Measurements from ENCODE around the gene TRIM6. TPM values are rescaled to one million over a fixed set of nuclear protein-coding genes. Genes with fewer than 3 reads are reported as not detected.
"Not testable (repeated sequence)": the region's sequence is repeated elsewhere in the genome, so short reads cannot be mapped to it uniquely, and the experiment has no call there.

Gene TRIM6
- total and polyA plus RNA-seq, 10 donors = 0.72 to 6.1 (median 2.8) TPM

GRCh38 chr11:5580577-5580976 lies 15.9 kb upstream of the TRIM6 start, which contains the start of gene OR52B6:
Gene OR52B6 (plus strand): TSS chr11:5580877. CDS start chr11:5580877, 0 bp downstream.
- Histone ChIP-seq H3K4me1 (no peaks in the 10 kb centered on the region), H3K9me3 (peaks cover 0 to 4% (median 0%) of the 10 kb centered on the region in 8 donors), H3K4me3 (no peak within 1 kb of the TSS), H3K36me3 (no peaks in the 10 kb centered on the region), H3K27ac (no peak within 1 kb of the TSS), H3K27me3 (replicated peaks in 1 of 7) (no peaks in the 10 kb centered on the region)
- no peak for DNase-seq
- intact Hi-C loops (cut with DNase I; ENCODE audit: low total_unique reads) = no loop called here
- TF ChIP-seq POLR2A (IDR thresholded peaks at IDR 0.05) = no peak
- no peak for TF ChIP-seq POLR2AphosphoS5 (IDR thresholded peaks at IDR 0.05)
- no peak for TF ChIP-seq CTCF (IDR thresholded peaks at IDR 0.05 in 8 of 11, conservative IDR thresholded peaks at IDR 0.05 in 3 of 11)
- 92 to 97% (median 94%) methylated on average over 8 of the region's 8 CpGs for WGBS, 5 donors

- no peak for DNase-seq
- Histone ChIP-seq H3K4me3 (no peak overlapping the region), H3K36me3 (no peaks in the 10 kb centered on the region)
Measured at GRCh38 chr11:5581014-5581413, 15.4 kb upstream of the TRIM6 start.

GRCh38 chr11:5584458-5584857 lies 12.0 kb upstream of the TRIM6 start:
- intact Hi-C loops (cut with DNase I; ENCODE audit: low total_unique reads); H3K27ac ChIP-seq; H3K27me3 ChIP-seq (replicated peaks in 1 of 7); DNase-seq; H3K9me3 ChIP-seq; H3K4me3 ChIP-seq; H3K36me3 ChIP-seq; H3K4me1 ChIP-seq: not testable (repeated sequence)
- WGBS, 5 donors = 65 to 91% (median 84%) methylated on average over 5 of the region's 5 CpGs

More at GRCh38 chr11:5581014-5581413, 15.4 kb upstream of the TRIM6 start:
- intact Hi-C loops (cut with DNase I; ENCODE audit: low total_unique reads) = no loop called here
- TF ChIP-seq POLR2AphosphoS5 (IDR thresholded peaks at IDR 0.05) (no peak), POLR2A (IDR thresholded peaks at IDR 0.05) (no peak)
- H3K27ac ChIP-seq = no peak overlapping the region
- H3K4me1 ChIP-seq = no peaks in the 10 kb centered on the region
- WGBS, 5 donors = 76 to 81% (median 80%) methylated on average over 4 of the region's 4 CpGs
- no peaks in the 10 kb centered on the region for H3K27me3 ChIP-seq (replicated peaks in 1 of 7)
- peaks cover 0 to 4% (median 0%) of the 10 kb centered on the region in 8 donors for H3K9me3 ChIP-seq

- WGBS, 5 donors = 94 to 98% (median 97%) methylated on average over 5 to 31 of the region's 31 CpGs
- H3K4me1 ChIP-seq; H3K27ac ChIP-seq; H3K27me3 ChIP-seq (replicated peaks in 1 of 7); H3K9me3 ChIP-seq; H3K36me3 ChIP-seq; intact Hi-C loops (cut with DNase I; ENCODE audit: low total_unique reads); H3K4me3 ChIP-seq; DNase-seq: not testable (repeated sequence)
Measured at GRCh38 chr11:5589906-5590305, 6.5 kb upstream of the TRIM6 start.

GRCh38 chr11:5591613-5592012 lies 4.8 kb upstream of the TRIM6 start:
- Histone ChIP-seq H3K36me3 (no peaks in the 10 kb centered on the region), H3K4me3 (no peak overlapping the region), H3K27me3 (replicated peaks in 1 of 7) (peaks cover 0 to 4% (median 0%) of the 10 kb centered on the region in 7 donors), H3K9me3 (no peaks in the 10 kb centered on the region), H3K27ac (no peak overlapping the region), H3K4me1 (peaks cover 0 to 7% (median 2%) of the 10 kb centered on the region in 6 donors)
- TF ChIP-seq POLR2AphosphoS5 (IDR thresholded peaks at IDR 0.05) (no peak), CTCF (IDR thresholded peaks at IDR 0.05 in 8 of 11, conservative IDR thresholded peaks at IDR 0.05 in 3 of 11) (no peak), POLR2A (IDR thresholded peaks at IDR 0.05) (no peak)
- WGBS, 5 donors = 63 to 93% (median 73%) methylated on average over 3 of the region's 3 CpGs
- no peak for DNase-seq
- intact Hi-C loops (cut with DNase I; ENCODE audit: low total_unique reads) = no loop called here

- intact Hi-C loops (cut with DNase I; ENCODE audit: low total_unique reads) = no loop called here
- no peaks in the 10 kb centered on the region for H3K36me3 ChIP-seq
- no peak overlapping the region for H3K4me3 ChIP-seq
- WGBS, 5 donors = 75 to 95% (median 87%) methylated on average over 5 of the region's 5 CpGs
- no peak overlapping the region for H3K27ac ChIP-seq
- no peaks in the 10 kb centered on the region for H3K9me3 ChIP-seq
- no peak for DNase-seq
- peaks cover 0 to 17% (median 6%) of the 10 kb centered on the region in 6 donors for H3K4me1 ChIP-seq
- H3K27me3 ChIP-seq (replicated peaks in 1 of 7) = peaks cover 0 to 7% (median 0%) of the 10 kb centered on the region in 7 donors
- no peak for TF ChIP-seq POLR2A (IDR thresholded peaks at IDR 0.05)
- TF ChIP-seq POLR2AphosphoS5 (IDR thresholded peaks at IDR 0.05) = no peak
- TF ChIP-seq CTCF (IDR thresholded peaks at IDR 0.05 in 8 of 11, conservative IDR thresholded peaks at IDR 0.05 in 3 of 11) = no peak
Measured at GRCh38 chr11:5592615-5593014, 3.8 kb upstream of the TRIM6 start.
